ENCODE data around the gene UCKL1.
"Not testable (repeated sequence)": the region's sequence is repeated elsewhere in the genome, so short reads cannot be mapped to it uniquely, and the experiment has no call there.

Gene UCKL1

GRCh38 chr20:63972312-63973159 is 16.3 kb upstream of the UCKL1 start:
- DNase-seq = no peak

DNA sequence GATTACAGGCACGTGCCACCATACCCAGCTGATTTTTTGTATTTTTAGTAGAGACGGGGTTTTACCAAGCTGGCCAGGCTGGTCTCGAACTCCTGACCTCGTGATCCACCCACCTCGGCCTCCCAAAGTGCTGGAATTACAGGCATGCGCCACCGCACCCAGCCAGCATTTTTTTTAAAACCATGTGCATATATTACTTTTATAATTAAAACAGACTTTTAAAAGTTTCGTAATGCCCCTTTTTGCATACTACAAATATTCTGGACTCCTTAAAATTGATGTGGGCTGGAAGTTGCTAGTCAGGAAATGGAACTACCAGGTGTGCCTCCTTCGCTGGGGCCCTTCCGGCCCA is 15.7 kb upstream of the UCKL1 start:
- DNase-seq = not testable (repeated sequence)

GRCh38 chr20:63970714-63971431 is 14.7 kb upstream of the UCKL1 start:
- DNase-seq = no peak

GRCh38 chr20:63969838-63970713 is 13.9 kb upstream of the UCKL1 start, which contains the start of gene ZNF512B:
TSS of gene ZNF512B (minus strand) at chr20:63969930. CDS start at chr20:63967950, 1,980 bp downstream.
- DNase-seq = no peak

DNA sequence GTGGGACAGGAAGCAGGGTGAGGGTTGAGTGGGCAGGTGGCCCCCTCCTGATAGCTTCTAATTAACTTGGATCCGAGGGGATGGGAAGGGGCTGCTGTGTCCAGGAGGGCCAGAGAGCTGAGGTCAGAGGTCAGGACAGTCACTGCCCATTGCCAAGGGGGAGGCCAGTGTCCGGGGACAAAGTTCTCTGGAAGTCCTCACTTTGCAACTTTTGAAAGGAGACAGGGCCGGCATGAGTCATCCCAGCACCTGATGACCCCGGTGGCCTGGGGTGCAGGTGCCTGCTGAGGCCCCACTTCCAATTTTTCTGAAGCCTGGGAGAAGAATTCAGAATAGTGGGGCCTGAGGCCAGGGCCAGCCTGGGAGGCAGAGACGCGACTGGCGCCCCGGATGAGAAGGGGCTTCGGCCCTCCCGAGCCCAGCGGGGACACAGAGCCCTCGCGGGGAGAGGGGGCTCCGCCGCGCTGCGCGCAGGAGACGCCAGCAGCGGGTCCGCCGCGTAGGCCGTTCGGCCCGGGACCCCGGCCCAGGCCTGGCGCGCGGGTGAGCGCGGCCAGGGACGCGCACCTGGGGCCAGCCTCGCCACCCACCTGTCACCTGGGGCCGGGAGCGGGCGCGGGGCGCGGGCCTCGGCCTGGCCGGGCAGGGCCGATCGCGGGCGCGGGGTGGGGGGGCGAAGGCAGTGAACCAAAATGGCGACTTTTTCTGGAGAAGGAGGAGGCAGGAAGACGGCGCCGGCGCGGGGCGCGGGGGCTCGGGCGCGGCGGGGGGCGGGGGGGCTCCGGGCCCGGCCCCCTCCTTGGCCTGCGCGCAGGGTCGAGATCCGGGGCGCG is 12.9 kb upstream of the UCKL1 start:
- DNase-seq = no peak

DNA sequence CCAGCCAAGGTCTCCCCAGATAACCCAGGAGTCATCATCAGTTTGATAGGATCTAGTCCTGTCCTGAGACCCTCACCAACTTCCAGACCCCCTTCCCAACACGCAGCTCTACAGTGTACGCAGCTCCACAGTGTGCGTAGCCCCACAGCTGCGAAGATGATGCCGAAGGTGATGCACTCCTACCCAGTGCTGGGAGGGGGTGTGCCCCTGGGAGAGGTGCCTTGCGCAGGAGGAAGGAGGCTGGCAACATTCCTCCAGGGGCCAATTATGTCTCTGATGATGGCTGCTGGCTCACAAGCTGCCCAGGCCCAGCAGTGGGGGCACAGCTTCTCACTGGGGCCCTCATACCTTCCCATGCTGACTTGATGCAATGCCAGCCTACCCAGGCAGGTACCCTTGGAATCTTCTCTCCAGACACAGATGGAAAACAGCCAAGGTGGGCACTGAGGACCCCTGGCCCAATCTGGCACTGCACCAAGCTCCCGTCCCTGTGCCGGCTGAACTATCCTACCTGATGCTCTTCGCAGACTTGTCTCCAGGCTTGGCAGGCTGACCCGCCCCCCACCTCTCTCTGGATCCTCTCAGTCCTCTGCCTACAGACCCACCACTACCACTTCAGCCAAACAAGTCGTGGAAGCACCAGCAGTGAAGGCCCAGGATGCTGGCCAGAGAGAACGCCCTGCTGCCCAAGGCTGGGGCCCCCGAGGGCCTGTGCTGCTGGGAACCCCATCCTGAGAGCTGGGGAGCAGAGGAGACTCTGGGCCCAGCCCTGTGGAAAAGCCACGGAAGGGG is 12.1 kb upstream of the UCKL1 start:
- no peak for DNase-seq

- DNase-seq = no peak
Measured at GRCh38 chr20:63967330-63968135, 11.3 kb upstream of the UCKL1 start.

DNA sequence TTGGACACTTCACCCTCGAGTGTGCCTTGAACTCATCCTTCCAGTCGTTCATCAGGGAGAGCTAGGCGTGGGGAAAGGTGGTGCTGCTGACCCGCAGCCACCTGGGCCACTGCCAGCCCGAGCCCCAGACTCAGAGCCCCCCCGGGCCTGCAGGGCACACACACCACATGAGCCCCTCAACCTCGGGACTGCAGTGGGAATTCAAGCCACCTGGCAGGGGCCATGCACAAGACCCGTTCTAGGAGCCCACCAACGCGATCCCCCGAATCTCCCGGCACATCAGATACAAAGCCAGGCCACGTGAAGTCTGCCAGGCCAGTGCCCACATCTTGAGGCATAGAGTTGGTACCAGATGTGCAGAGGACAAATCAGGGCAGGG is 10.7 kb upstream of the UCKL1 start:
- no peak for DNase-seq

GRCh38 chr20:63966172-63966943 is 10.1 kb upstream of the UCKL1 start:
- DNase-seq = no peak

- no peak for DNase-seq
Measured at GRCh38 chr20:63964412-63964811, 8.2 kb upstream of the UCKL1 start.

DNA sequence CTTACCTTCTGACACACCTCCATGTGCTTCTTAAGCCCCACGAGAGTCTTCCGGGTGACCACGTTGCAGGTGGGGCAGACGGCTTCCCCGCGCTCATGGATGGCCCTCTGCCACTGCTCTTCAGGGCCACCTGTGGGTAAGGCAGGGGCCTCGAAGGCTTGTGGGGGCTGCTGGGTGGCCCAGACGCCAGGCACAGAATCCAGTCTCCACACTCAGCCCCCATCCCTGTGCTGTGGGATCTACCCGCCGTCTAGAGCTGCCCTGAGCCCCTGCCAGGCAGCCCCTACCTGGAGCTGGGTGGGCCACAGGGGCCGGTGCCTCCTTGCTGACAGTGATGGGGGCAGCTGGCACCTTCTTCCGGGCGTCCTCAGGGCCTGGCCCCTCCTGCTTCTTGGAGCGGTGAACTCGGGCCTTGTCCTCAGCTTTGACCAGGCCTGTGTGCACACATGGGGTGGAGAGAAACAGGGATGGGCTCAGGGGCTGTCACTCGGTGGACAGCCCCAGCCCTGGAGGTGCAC is 7.6 kb upstream of the UCKL1 start:
- DNase-seq = no peak

DNA sequence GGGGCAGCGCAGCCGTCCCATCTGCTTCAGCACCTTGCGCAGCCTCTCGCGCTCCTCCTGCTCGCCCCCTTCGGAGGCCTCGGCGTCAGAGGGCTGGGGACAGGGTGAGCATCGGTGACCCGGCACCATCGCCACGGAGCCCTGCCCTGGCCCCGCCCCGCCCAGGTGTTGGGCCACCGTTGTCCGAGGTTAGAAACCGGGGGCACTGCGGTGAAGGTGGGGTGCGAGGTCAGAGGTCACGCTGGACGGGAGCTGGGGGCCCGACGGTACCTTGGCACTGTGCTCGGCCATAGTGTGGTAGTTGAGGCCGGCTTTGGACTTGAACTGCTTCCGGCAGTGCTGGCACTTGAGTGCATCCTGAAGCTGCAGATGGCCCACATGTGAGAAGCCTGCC is 7.1 kb upstream of the UCKL1 start:
- no peak for DNase-seq

- DNase-seq = no peak
Measured at GRCh38 chr20:63962426-63963347, 6.5 kb upstream of the UCKL1 start.

GRCh38 chr20:63961664-63962425 is 5.6 kb upstream of the UCKL1 start:
- DNase-seq = no peak

- not testable (repeated sequence) for DNase-seq
Measured at GRCh38 chr20:63960654-63961621, 4.7 kb upstream of the UCKL1 start.

DNA sequence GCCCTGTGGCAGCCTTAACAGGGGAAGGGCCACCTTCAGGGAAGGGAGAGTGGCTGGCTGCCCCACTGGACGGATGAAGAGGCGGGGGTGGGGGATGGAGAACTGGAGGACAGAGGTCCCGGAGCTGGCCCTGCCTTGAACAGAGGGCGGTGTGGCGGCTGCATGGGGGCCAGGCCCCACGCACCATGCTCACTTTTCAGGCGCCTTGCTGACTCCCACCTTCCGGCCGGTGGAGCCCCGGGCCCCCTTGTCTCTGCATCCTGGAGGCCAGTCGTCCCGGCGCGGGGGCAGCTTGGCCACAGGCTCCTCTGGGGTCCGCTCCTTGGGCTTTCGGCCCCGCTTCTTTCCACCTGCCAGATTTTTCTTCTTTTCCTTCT is 3.5 kb upstream of the UCKL1 start:
- DNase-seq = no peak

Data from NCI-H748 treated with DMSO at 0.1 percent for 48 hours (cell line).